Tibial artery (tissue), 4 donors: ENCODE data around the gene CES1.
"Not testable (repeated sequence)": the region's sequence is repeated elsewhere in the genome, so short reads cannot be mapped to it uniquely, and the experiment has no call there.

ENCODE experiments used
- DNase-seq, 2 donors: peaks; one replicate each; pipeline ENCODE4 v3.0.0-alpha.2; 2019
- H3K27ac ChIP-seq, 2 donors: fragments of 200-600 bp; sonication (generic) in 1 of 2; 1 replicate in 1 of 2; 2 replicates in 1 of 2; pipeline ENCODE4 v1.5.1; 2018 to 2019; ENCODE audit warnings: mild to moderate bottlenecking in 1 of 2
- H3K27me3 ChIP-seq, 2 donors: fragments of 200-600 bp; sonication (generic) in 1 of 2; one replicate each; pipeline versions ENCODE4 v1.5.1 to v1.6.0; 2016 to 2019
- H3K36me3 ChIP-seq, 3 donors: fragments of 200-600 bp; sonication (generic) in 2 of 3; one replicate each; pipeline ENCODE4 v1.5.1; 2016 to 2019; ENCODE audit warnings: mild to moderate bottlenecking in 2 of 3
- H3K4me1 ChIP-seq, 4 donors: fragments of 200-600 bp; sonication (generic) in 2 of 4; 1 replicate in 3 of 4; 2 replicates in 1 of 4; pipeline ENCODE4 v1.5.1; 2016 to 2019
- H3K4me3 ChIP-seq, 2 donors: fragments of 200-600 bp; sonication (generic) in 1 of 2; 1 replicate in 1 of 2; 2 replicates in 1 of 2; pipeline ENCODE4 v1.5.1; 2018 to 2019; ENCODE audit warnings: mild to moderate bottlenecking in 2 of 2
- H3K9me3 ChIP-seq, 3 donors: fragments of 200-600 bp; sonication (generic) in 1 of 3; one replicate each; pipeline ENCODE4 v1.5.1; 2016 to 2019
- intact Hi-C: fragments of 100-400 bp; cut with DNase I; formaldehyde crosslinking; loops from one replicate; pipeline ENCODE4 v1.15.0; 2023; ENCODE audit warnings: low total_unique reads
- TF ChIP-seq, protein P1 (sequence below), 2 experiments: fragments of 200-600 bp in 1 of 2; fragments of 450-650 bp in 1 of 2; IDR thresholded peaks; one replicate each; pipeline ENCODE4 v1.5.1; 2017 to 2019; ENCODE audit warnings: antibody characterized with exemption in 2 of 2, mild to moderate bottlenecking in 1 of 2, moderate library complexity in 1 of 2

The CES1 gene

DNA sequence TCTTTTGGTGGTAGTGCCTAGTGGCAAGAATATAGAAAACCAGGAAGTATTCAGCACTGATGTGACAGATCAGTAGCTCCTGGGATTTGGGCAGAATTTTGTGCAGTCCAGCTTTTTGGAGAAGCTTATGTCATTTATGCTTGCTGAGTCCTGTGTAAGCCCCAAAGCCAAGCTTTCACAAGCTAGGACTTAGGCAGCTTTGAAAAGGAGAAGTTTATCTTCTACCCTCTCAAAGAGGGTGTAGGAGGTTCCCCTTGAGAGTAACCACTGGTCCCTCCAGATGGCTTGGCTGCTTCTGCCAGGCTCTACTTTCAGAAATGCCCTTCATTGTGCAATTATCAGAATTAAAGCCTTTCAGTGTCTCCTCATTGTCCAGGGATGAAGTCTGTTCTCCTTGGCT lies 78.8 kb downstream of the CES1 start:
- Histone ChIP-seq H3K9me3 (peaks cover 0 to 7% (median 0%) of the 10 kb centered on the region in 3 donors), H3K4me1 (no peaks in the 10 kb centered on the region), H3K27ac (no peak overlapping the region), H3K4me3 (no peak overlapping the region), H3K36me3 (no peaks in the 10 kb centered on the region), H3K27me3 (no peaks in the 10 kb centered on the region)
- DNase-seq, result no peak
- intact Hi-C loops, result no loop called here
- TF ChIP-seq, protein P1, sequence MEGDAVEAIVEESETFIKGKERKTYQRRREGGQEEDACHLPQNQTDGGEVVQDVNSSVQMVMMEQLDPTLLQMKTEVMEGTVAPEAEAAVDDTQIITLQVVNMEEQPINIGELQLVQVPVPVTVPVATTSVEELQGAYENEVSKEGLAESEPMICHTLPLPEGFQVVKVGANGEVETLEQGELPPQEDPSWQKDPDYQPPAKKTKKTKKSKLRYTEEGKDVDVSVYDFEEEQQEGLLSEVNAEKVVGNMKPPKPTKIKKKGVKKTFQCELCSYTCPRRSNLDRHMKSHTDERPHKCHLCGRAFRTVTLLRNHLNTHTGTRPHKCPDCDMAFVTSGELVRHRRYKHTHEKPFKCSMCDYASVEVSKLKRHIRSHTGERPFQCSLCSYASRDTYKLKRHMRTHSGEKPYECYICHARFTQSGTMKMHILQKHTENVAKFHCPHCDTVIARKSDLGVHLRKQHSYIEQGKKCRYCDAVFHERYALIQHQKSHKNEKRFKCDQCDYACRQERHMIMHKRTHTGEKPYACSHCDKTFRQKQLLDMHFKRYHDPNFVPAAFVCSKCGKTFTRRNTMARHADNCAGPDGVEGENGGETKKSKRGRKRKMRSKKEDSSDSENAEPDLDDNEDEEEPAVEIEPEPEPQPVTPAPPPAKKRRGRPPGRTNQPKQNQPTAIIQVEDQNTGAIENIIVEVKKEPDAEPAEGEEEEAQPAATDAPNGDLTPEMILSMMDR (IDR thresholded peaks at IDR 0.05), result no peak

DNA sequence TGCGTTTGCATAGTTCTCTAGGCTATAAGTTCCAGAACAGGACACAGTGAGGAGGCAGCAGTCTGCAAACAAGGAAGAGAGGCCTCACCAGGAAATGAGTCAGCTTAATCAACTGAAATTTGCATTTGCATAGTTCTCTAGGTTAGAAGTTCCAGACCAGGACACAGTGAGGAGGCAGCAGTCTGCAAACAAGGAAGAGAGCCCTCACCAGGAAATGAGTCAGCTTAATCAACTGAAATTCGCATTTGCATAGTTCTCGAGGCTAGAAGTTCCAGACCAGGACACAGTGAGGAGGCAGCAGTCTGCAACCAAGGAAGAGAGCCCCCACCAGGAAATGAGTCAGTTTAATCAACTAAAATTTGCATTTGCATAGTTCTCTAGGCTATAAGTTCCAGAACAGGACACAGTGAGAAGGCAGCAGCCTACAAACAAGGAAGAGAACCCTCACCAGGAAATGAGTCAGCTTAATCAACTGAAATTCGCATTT lies 79.7 kb downstream of the CES1 start:
- intact Hi-C loops, H3K9me3 ChIP-seq, H3K4me1 ChIP-seq, H3K4me3 ChIP-seq, H3K27ac ChIP-seq, DNase-seq, H3K27me3 ChIP-seq, H3K36me3 ChIP-seq: not testable (repeated sequence)
